ENCODE results near the gene SMPD4.
A peak's percentile ranks its signal among the peaks of the same experiment; 100 is the strongest.
"Not testable (repeated sequence)": the region's sequence is repeated elsewhere in the genome, so short reads cannot be mapped to it uniquely, and the experiment has no call there.

The SMPD4 gene

GRCh38 chr2:130169896-130170295 is 11.5 kb downstream of the SMPD4 start:
- Mint-ChIP-seq H3K4me3 (no peak overlapping the region), H3K27ac (peak overlapping the region in 1 of 2 donors; percentile 69), H3K4me1 (peaks cover 7% of the 10 kb centered on the region), H3K27me3 (no peaks in the 10 kb centered on the region), H3K9me3 (no peaks in the 10 kb centered on the region)
- ATAC-seq (no peak), DNase-seq (no peak)

- not testable (repeated sequence) for DNase-seq, H3K27me3 Mint-ChIP-seq, H3K4me1 Mint-ChIP-seq, H3K4me3 Mint-ChIP-seq, H3K9me3 Mint-ChIP-seq
- peak overlapping the region in 1 of 2 donors; percentile 93 for H3K27ac Mint-ChIP-seq
- ATAC-seq: peak; percentile 97
These were observed 12.2 kb downstream of the SMPD4 start for GRCh38 chr2:130169163-130169562.

GRCh38 chr2:130166611-130167010 is 14.8 kb downstream of the SMPD4 start:
- H3K4me3 Mint-ChIP-seq, H3K9me3 Mint-ChIP-seq, DNase-seq, ATAC-seq, H3K27me3 Mint-ChIP-seq, H3K4me1 Mint-ChIP-seq: not testable (repeated sequence)
- H3K27ac Mint-ChIP-seq: peak overlapping the region in 1 of 2 donors; percentile 67

GRCh38 chr2:130165293-130166016 is 15.9 kb downstream of the SMPD4 start:
- ATAC-seq: no peak
- no peak overlapping the region for H3K4me3 Mint-ChIP-seq
- no peak overlapping the region for H3K27ac Mint-ChIP-seq
- H3K27me3 Mint-ChIP-seq: no peaks in the 10 kb centered on the region
- DNase-seq: no peak
- no peaks in the 10 kb centered on the region for H3K9me3 Mint-ChIP-seq
- peaks cover 7% of the 10 kb centered on the region for H3K4me1 Mint-ChIP-seq

- Mint-ChIP-seq H3K9me3 (no peaks in the 10 kb centered on the region), H3K27me3 (no peaks in the 10 kb centered on the region), H3K4me3 (no peak overlapping the region), H3K27ac (peak overlapping the region in 1 of 2 donors; percentile 19), H3K4me1 (peaks cover 7% of the 10 kb centered on the region)
- ATAC-seq (no peak), DNase-seq (no peak)
These were observed 18.4 kb downstream of the SMPD4 start for GRCh38 chr2:130162968-130163367.

- H3K9me3 Mint-ChIP-seq, H3K27ac Mint-ChIP-seq, DNase-seq, ATAC-seq, H3K4me3 Mint-ChIP-seq, H3K27me3 Mint-ChIP-seq: not testable (repeated sequence)
- peaks cover 12% of the 10 kb centered on the region for H3K4me1 Mint-ChIP-seq
These were observed 18.9 kb downstream of the SMPD4 start for GRCh38 chr2:130162486-130162885.

- ATAC-seq, H3K4me3 Mint-ChIP-seq, DNase-seq, H3K27me3 Mint-ChIP-seq, H3K9me3 Mint-ChIP-seq: not testable (repeated sequence)
- H3K4me1 Mint-ChIP-seq: peaks cover 18% of the 10 kb centered on the region
- peak overlapping the region; percentile 19 to 92 for H3K27ac Mint-ChIP-seq
These were observed 20.3 kb downstream of the SMPD4 start for GRCh38 chr2:130160838-130161705.

- DNase-seq (no peak), ATAC-seq (no peak)
- no peaks in the 10 kb centered on the region for H3K9me3 Mint-ChIP-seq
- no peak overlapping the region for H3K27ac Mint-ChIP-seq
- H3K4me3 Mint-ChIP-seq: no peak overlapping the region
- peaks cover 18% of the 10 kb centered on the region for H3K4me1 Mint-ChIP-seq
- no peaks in the 10 kb centered on the region for H3K27me3 Mint-ChIP-seq
These were observed 21.3 kb downstream of the SMPD4 start for GRCh38 chr2:130160131-130160530.

- not testable (repeated sequence) for H3K27me3 Mint-ChIP-seq, H3K27ac Mint-ChIP-seq, ATAC-seq, DNase-seq, H3K4me3 Mint-ChIP-seq, H3K9me3 Mint-ChIP-seq
- H3K4me1 Mint-ChIP-seq: peaks cover 18% of the 10 kb centered on the region
These were observed 22.0 kb downstream of the SMPD4 start for GRCh38 chr2:130159376-130159775.

GRCh38 chr2:130158631-130159030 is 22.8 kb downstream of the SMPD4 start:
- H3K27ac Mint-ChIP-seq: peak overlapping the region; percentile 42 to 69
- H3K4me3 Mint-ChIP-seq: no peak overlapping the region
- ATAC-seq: no peak

GRCh38 chr2:130157825-130158514 is 23.4 kb downstream of the SMPD4 start:
- not testable (repeated sequence) for H3K9me3 Mint-ChIP-seq, H3K27me3 Mint-ChIP-seq, ATAC-seq, DNase-seq, H3K4me3 Mint-ChIP-seq
- H3K4me1 Mint-ChIP-seq: peaks cover 18% of the 10 kb centered on the region
- peak overlapping the region; percentile 42 to 69 for H3K27ac Mint-ChIP-seq

More at GRCh38 chr2:130158631-130159030, 22.8 kb downstream of the SMPD4 start:
- H3K27me3 Mint-ChIP-seq: no peaks in the 10 kb centered on the region
- no peaks in the 10 kb centered on the region for H3K9me3 Mint-ChIP-seq
- no peak for DNase-seq
- H3K4me1 Mint-ChIP-seq: peaks cover 18% of the 10 kb centered on the region

GRCh38 chr2:130157354-130157753 is 24.0 kb downstream of the SMPD4 start:
- not testable (repeated sequence) for H3K27ac Mint-ChIP-seq, H3K9me3 Mint-ChIP-seq, DNase-seq, H3K27me3 Mint-ChIP-seq, H3K4me3 Mint-ChIP-seq
- peaks cover 18% of the 10 kb centered on the region for H3K4me1 Mint-ChIP-seq
- ATAC-seq: peak; percentile 10

- no peaks in the 10 kb centered on the region for H3K9me3 Mint-ChIP-seq
- H3K4me1 Mint-ChIP-seq: peaks cover 18% of the 10 kb centered on the region
- peak overlapping the region in 1 of 2 donors; percentile 82 for H3K27ac Mint-ChIP-seq
- DNase-seq: no peak
- no peak overlapping the region for H3K4me3 Mint-ChIP-seq
- no peak for ATAC-seq
- no peaks in the 10 kb centered on the region for H3K27me3 Mint-ChIP-seq
These were observed 24.8 kb downstream of the SMPD4 start for GRCh38 chr2:130156624-130157004.

GRCh38 chr2:130155956-130156623 is 25.3 kb downstream of the SMPD4 start:
- H3K4me3 Mint-ChIP-seq, ATAC-seq, H3K9me3 Mint-ChIP-seq, H3K27me3 Mint-ChIP-seq: not testable (repeated sequence)
- DNase-seq: peak in 1 of 2 donors; percentile 21
- Mint-ChIP-seq H3K27ac (peak overlapping the region in 1 of 2 donors; percentile 82), H3K4me1 (peaks cover 18% of the 10 kb centered on the region)

Measured in stimulated activated naive CD8-positive, alpha-beta T cell treated with anti-CD3 and anti-CD28 coated beads, Interleukin-15, amount 100 ng/mL, for 72 hours (primary cell).